Astrocyte (in vitro differentiated cells and primary cell): ENCODE data around the gene GALNT6. TPM values are rescaled to one million over a fixed set of nuclear protein-coding genes. Genes with fewer than 3 reads are reported as not detected.

Source experiments
- DNase-seq: peaks from one replicate; pipeline ENCODE4 v3.0.0-alpha.2; 2010; ENCODE audit warnings: low read depth
- FAIRE-seq: peaks from 2 replicates; lab custom pipeline; 2011; peaks lifted over from hg19 to GRCh38; lab: Jason Lieb, UNC
- H2AFZ ChIP-seq: 2 replicates; pipeline ENCODE4 v1.6.0; 2012; ENCODE audit warnings: low read depth, low read length, inconsistent platforms
- H3K27ac ChIP-seq: 2 replicates; pipeline ENCODE4 v1.5.1; 2011; ENCODE audit warnings: low read depth, low read length, inconsistent platforms
- H3K27me3 ChIP-seq: 2 replicates; pipeline ENCODE4 v1.6.0; 2011; ENCODE audit warnings: low read length, inconsistent platforms; ENCODE audit not compliant: insufficient read depth
- H3K36me3 ChIP-seq: 2 replicates; pipeline ENCODE4 v1.5.1; 2011; ENCODE audit warnings: low read length, inconsistent platforms; ENCODE audit not compliant: insufficient read depth
- H3K4me1 ChIP-seq: 2 replicates; pipeline ENCODE4 v1.5.1; 2011; ENCODE audit warnings: low read length, inconsistent platforms; ENCODE audit not compliant: insufficient read depth
- H3K4me2 ChIP-seq: 2 replicates; pipeline ENCODE4 v1.6.0; 2012; ENCODE audit warnings: low read length, inconsistent platforms
- H3K4me3 ChIP-seq: 2 replicates; pipeline ENCODE4 v1.5.1; 2011; ENCODE audit warnings: low read depth, mild to moderate bottlenecking, low read length, inconsistent platforms; ENCODE audit not compliant: insufficient read depth
- H3K79me2 ChIP-seq: 2 replicates; pipeline ENCODE4 v1.6.0; 2012; ENCODE audit warnings: mild to moderate bottlenecking, low read length, inconsistent platforms; ENCODE audit not compliant: insufficient read depth
- H3K9ac ChIP-seq: 2 replicates; pipeline ENCODE4 v1.6.0; 2012; ENCODE audit warnings: mild to moderate bottlenecking, low read length, inconsistent platforms
- H3K9me3 ChIP-seq: 2 replicates; pipeline ENCODE4 v1.5.1; 2012; ENCODE audit warnings: low read depth, mild to moderate bottlenecking, low read length, inconsistent platforms; ENCODE audit not compliant: insufficient read depth
- H4K20me1 ChIP-seq: 2 replicates; pipeline ENCODE4 v1.6.0; 2012; ENCODE audit warnings: low read length, inconsistent platforms; ENCODE audit not compliant: insufficient read depth
- H3K27ac Mint-ChIP-seq: one replicate; pipeline ENCODE4 v1.8.0; 2021; ENCODE audit warnings: mild to moderate bottlenecking, mixed read lengths; ENCODE audit not compliant: unreplicated experiment
- H3K27me3 Mint-ChIP-seq: one replicate; pipeline ENCODE4 v1.8.0; 2021; ENCODE audit warnings: low read depth, mixed read lengths; ENCODE audit not compliant: unreplicated experiment
- H3K36me3 Mint-ChIP-seq: one replicate; pipeline ENCODE4 v1.8.0; 2021; ENCODE audit warnings: low read depth, mixed read lengths; ENCODE audit not compliant: unreplicated experiment
- H3K4me1 Mint-ChIP-seq: one replicate; pipeline ENCODE4 v1.8.0; 2021; ENCODE audit warnings: low read depth, mixed read lengths; ENCODE audit not compliant: unreplicated experiment
- H3K4me3 Mint-ChIP-seq: one replicate; pipeline ENCODE4 v1.8.0; 2021; ENCODE audit warnings: mild to moderate bottlenecking, moderate library complexity, mixed read lengths; ENCODE audit not compliant: unreplicated experiment
- H3K9me3 Mint-ChIP-seq: one replicate; pipeline ENCODE4 v1.8.0; 2021; ENCODE audit warnings: mild to moderate bottlenecking, mixed read lengths; ENCODE audit not compliant: unreplicated experiment
- EZH2 ChIP-seq: IDR thresholded peaks from 2 replicates; pipeline ENCODE4 v1.6.1; 2012; ENCODE audit warnings: mild to moderate bottlenecking, low read length, inconsistent platforms; ENCODE audit not compliant: insufficient read depth
- total RNA-seq: library from RNA; stranded (reverse); gene quantifications from 2 replicates; pipeline ENCODE4 v1.2.1, GENCODE V29; 2021
- TF ChIP-seq, protein P1 (sequence below): IDR thresholded peaks from 2 replicates; pipeline ENCODE4 v1.5.1; 2011; ENCODE audit warnings: low read depth, mild to moderate bottlenecking, inconsistent platforms, low read length, moderate library complexity; ENCODE audit not compliant: insufficient read depth

The GALNT6 gene
- total RNA-seq, 1 donor from 2014 or later: 13.8 TPM

- TF ChIP-seq, protein P1, sequence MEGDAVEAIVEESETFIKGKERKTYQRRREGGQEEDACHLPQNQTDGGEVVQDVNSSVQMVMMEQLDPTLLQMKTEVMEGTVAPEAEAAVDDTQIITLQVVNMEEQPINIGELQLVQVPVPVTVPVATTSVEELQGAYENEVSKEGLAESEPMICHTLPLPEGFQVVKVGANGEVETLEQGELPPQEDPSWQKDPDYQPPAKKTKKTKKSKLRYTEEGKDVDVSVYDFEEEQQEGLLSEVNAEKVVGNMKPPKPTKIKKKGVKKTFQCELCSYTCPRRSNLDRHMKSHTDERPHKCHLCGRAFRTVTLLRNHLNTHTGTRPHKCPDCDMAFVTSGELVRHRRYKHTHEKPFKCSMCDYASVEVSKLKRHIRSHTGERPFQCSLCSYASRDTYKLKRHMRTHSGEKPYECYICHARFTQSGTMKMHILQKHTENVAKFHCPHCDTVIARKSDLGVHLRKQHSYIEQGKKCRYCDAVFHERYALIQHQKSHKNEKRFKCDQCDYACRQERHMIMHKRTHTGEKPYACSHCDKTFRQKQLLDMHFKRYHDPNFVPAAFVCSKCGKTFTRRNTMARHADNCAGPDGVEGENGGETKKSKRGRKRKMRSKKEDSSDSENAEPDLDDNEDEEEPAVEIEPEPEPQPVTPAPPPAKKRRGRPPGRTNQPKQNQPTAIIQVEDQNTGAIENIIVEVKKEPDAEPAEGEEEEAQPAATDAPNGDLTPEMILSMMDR: peak; percentile 43
- TF ChIP-seq EZH2: no peak
- H3K4me3 ChIP-seq: peak within 1 kb of the TSS; percentile 67
- H3K27ac ChIP-seq: no peak within 1 kb of the TSS
- H3K4me1 ChIP-seq: peaks cover 4% of the 10 kb centered on the region
- peaks cover 2% of the 10 kb centered on the region for H3K36me3 Mint-ChIP-seq
- no peaks in the 10 kb centered on the region for H3K79me2 ChIP-seq
- no peaks in the 10 kb centered on the region for H4K20me1 ChIP-seq
- H3K27me3 ChIP-seq: no peaks in the 10 kb centered on the region
- no peaks in the 10 kb centered on the region for H3K9me3 ChIP-seq
- FAIRE-seq (no peak), DNase-seq (peak; percentile 73)
- H3K36me3 ChIP-seq: no peaks in the 10 kb centered on the region
- no peaks in the 10 kb centered on the region for H3K9me3 Mint-ChIP-seq
- peaks cover 4% of the 10 kb centered on the region for H3K27me3 Mint-ChIP-seq
- peaks cover 4% of the 10 kb centered on the region for H3K4me1 Mint-ChIP-seq
- peak within 1 kb of the TSS; percentile 42 for H3K9ac ChIP-seq
- no peak within 1 kb of the TSS for H3K27ac Mint-ChIP-seq
- peak within 1 kb of the TSS; percentile 86 for H3K4me2 ChIP-seq
- H3K4me3 Mint-ChIP-seq: peak within 1 kb of the TSS; percentile 84
- H2AFZ ChIP-seq: peak within 1 kb of the TSS; percentile 91
Measured at GRCh38 chr12:51424662-51425539, 33.7 kb upstream of the GALNT6 start, which contains the start of gene SLC4A8. TSS of gene SLC4A8 (plus strand) at chr12:51424831. CDS start at chr12:51424988, 157 bp downstream.

GRCh38 chr12:51424094-51424661 is 33.0 kb upstream of the GALNT6 start:
- no peaks in the 10 kb centered on the region for H4K20me1 ChIP-seq
- H3K9me3 ChIP-seq: no peaks in the 10 kb centered on the region
- H3K4me3 ChIP-seq: peak overlapping the region; percentile 67
- no peaks in the 10 kb centered on the region for H3K27me3 ChIP-seq
- no peaks in the 10 kb centered on the region for H3K9me3 Mint-ChIP-seq
- H3K9ac ChIP-seq: no peak overlapping the region
- H3K27ac Mint-ChIP-seq: no peak overlapping the region
- no peak for TF ChIP-seq EZH2
- TF ChIP-seq, protein P1: no peak
- FAIRE-seq: no peak
- H3K79me2 ChIP-seq: no peaks in the 10 kb centered on the region
- no peak for DNase-seq
- H3K27ac ChIP-seq: no peak overlapping the region
- H3K4me1 ChIP-seq: peaks cover 4% of the 10 kb centered on the region
- peaks cover 7% of the 10 kb centered on the region for H3K4me1 Mint-ChIP-seq
- peak overlapping the region; percentile 70 for H3K4me3 Mint-ChIP-seq
- peaks cover 1% of the 10 kb centered on the region for H3K36me3 Mint-ChIP-seq
- H3K27me3 Mint-ChIP-seq: peaks cover 4% of the 10 kb centered on the region
- peak overlapping the region; percentile 91 for H2AFZ ChIP-seq
- peak overlapping the region; percentile 86 for H3K4me2 ChIP-seq
- H3K36me3 ChIP-seq: no peaks in the 10 kb centered on the region
